Activated T-cell treated with anti-CD3 and anti-CD28 coated beads for 4 hours (primary cell): ENCODE measurements around the gene HAND1.

Source experiments
- DNase-seq: peaks from one replicate; pipeline ENCODE4 v3.0.0-alpha.2; 2020

HAND1 gene

GRCh38 chr5:154505567-154505966, 27.5 kb upstream of the HAND1 start:
- no peak for DNase-seq

- DNase-seq, result no peak
Observed at GRCh38 chr5:154503698-154504039, 25.6 kb upstream of the HAND1 start.

- DNase-seq, result no peak
Observed at GRCh38 chr5:154502180-154502579, 24.2 kb upstream of the HAND1 start.

- DNase-seq, result no peak
Observed at GRCh38 chr5:154501566-154501965, 23.5 kb upstream of the HAND1 start.

GRCh38 chr5:154498994-154499393, 21.0 kb upstream of the HAND1 start:
- no peak for DNase-seq

- DNase-seq, result no peak
Observed at GRCh38 chr5:154498591-154498990, 20.6 kb upstream of the HAND1 start.

- DNase-seq, result no peak
Observed at GRCh38 chr5:154494036-154494435, 16.0 kb upstream of the HAND1 start.

GRCh38 chr5:154493274-154493673, 15.2 kb upstream of the HAND1 start:
- DNase-seq, result no peak

GRCh38 chr5:154491941-154492340, 13.9 kb upstream of the HAND1 start:
- no peak for DNase-seq

GRCh38 chr5:154487541-154487940, 9.5 kb upstream of the HAND1 start:
- no peak for DNase-seq

GRCh38 chr5:154486427-154486866, 8.4 kb upstream of the HAND1 start:
- no peak for DNase-seq

- DNase-seq, result no peak
Observed at GRCh38 chr5:154485850-154486426, 7.9 kb upstream of the HAND1 start.

GRCh38 chr5:154485096-154485491, 7.1 kb upstream of the HAND1 start:
- DNase-seq, result no peak

- DNase-seq, result no peak
Observed at GRCh38 chr5:154484393-154485095, 6.5 kb upstream of the HAND1 start.

GRCh38 chr5:154483654-154484392, 5.8 kb upstream of the HAND1 start:
- no peak for DNase-seq

- DNase-seq, result no peak
Observed at GRCh38 chr5:154482528-154483449, 4.8 kb upstream of the HAND1 start.

GRCh38 chr5:154481584-154482381, 3.8 kb upstream of the HAND1 start:
- DNase-seq, result no peak

GRCh38 chr5:154480847-154481246, 2.8 kb upstream of the HAND1 start:
- DNase-seq, result no peak

GRCh38 chr5:154479944-154480750, 2.1 kb upstream of the HAND1 start:
- no peak for DNase-seq

GRCh38 chr5:154479160-154479943, 1.3 kb upstream of the HAND1 start:
- no peak for DNase-seq

GRCh38 chr5:154478752-154479159, 729 bp upstream of the HAND1 start:
- DNase-seq, result no peak
